Stimulated activated CD4-positive, alpha-beta T cell treated with anti-CD3 and anti-CD28 coated beads, Interleukin-12 subunit alpha, Interleukin-12 subunit beta, amount 100 ng/mL, for 24 hours (primary cell): Measurements from ENCODE around the gene SRC.

Experiments used
- DNase-seq, 2 experiments: peaks; one replicate each; pipeline ENCODE4 v3.0.0-alpha.2; 2020; ENCODE audit warnings: low read depth in 2 of 2

The SRC gene

DNA sequence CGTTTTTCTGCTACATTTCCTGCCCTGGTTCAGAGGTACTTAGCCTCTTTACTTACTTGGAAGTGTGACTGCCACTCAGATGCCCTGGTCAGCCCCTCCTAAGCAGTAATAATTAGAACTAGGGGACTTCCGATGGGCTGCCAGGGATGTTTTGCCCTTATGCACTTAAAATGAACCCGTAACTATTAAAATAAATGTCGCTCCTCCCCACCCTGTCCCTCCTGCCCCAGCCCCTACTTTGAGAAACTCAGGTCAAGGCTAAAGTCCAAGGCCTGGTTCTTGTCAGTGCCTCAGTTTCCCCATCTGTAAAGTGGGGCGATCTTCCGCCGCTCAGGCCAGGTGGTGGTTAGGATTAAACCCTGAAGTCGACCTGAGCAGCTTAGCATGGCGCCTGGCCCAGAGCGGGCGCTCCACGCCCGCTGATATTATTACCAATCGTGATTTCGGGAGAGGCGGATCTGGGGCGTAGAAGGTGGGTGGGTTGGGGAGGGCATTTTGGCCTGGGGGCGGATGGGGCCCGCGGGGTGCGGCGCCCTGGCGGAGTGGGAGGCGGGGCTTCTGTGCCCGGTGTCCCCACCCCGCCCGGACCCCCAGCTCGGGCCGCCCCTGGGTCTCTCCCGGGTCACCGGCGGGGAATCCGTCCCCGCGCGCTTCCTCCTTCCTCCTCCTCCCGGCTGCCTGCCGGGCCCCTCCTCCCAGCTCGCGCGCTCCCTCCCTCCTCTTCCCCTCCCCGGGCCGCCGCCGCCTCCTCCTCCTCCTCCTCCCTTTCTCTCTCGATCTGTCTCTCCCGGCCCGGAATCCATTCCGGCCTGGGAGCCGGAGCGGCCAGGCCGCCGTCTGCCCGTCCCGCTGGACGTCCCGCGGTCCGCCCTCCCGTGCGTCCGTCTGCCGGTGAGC is at the start of gene SRC:
TSS of gene SRC (plus strand) at position 802 of the 897 bp plus-strand sequence. CDS start 38,014 bp downstream, outside the sequence.
- peak; percentile 6 to 43 for DNase-seq

DNA sequence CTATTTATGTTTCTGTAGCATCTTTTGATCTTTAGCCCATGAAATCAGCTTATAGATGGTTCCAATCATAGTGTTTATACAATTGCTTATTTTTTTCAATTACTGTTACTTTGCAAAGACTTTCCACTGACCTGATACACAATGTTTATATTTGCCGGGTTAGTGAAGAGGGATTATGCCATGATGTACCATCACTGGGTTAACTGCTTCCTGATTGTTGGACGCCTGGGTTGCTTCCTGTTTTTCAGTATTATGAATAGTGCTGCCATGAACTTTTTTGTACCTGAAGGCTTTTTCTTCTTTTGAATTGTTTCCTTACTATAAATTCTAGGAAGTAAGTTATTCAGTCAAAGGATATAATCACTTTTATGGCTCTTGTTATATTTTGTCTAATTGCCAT is 49.6 kb upstream of the SRC start:
- no peak for DNase-seq

GRCh38 chr20:37297066-37297736 is 48.7 kb upstream of the SRC start:
- no peak for DNase-seq

DNA sequence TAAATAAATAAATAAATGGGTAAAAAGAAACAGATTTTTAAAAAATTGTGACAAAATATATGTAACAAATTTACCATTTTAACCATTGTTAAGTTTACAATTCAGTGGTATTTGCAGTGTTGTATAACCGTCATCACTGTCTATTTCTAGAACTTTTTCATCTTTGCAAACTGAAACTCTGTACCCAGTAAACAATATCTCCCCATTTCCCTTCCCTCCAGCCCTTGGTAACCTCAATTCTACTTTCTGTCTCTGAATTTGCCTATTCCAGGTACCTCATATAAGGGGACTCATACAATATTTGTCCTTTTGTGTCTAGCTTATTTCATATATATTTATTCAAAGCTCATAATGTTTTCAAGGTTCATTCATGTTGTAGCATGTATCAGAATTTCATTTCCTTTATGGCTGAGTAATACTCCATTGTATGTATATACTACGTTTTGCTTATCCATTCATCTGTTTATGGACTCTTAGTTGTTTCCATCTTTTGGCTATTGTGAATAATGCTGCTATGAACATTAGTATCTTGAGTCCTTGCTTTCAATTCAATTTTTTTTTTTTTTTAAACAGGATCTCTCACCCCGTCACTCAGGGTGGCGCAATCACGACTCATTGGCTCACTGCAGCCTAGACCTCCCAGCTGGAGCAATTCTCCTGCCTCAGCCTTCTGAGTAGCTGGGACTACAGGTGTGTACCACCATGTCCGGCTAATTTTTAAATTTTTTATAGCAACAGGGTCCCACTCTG is 47.6 kb upstream of the SRC start:
- no peak for DNase-seq

- DNase-seq, result no peak
Observed at GRCh38 chr20:37299718-37300528, 46.0 kb upstream of the SRC start.

DNA sequence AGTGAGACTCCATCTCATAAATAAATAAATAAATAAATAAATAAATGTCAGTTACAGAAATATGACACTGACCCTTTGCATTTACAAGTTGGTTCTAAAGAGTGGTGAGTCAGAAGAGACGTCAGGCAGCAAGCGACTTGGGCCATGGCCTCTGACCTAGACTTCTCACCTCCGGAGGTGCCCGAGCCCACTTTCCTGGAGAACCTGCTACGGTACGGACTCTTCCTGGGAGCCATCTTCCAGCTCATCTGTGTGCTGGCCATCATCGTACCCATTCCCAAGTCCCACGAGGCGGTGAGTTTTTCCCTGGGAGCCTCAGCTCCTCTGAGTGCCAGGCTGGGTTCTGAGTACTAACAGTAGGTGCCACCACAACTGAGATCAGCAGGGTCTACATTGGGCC is 44.8 kb upstream of the SRC start:
- DNase-seq, result no peak

GRCh38 chr20:37301558-37301957 is 44.4 kb upstream of the SRC start:
- DNase-seq, result no peak

DNA sequence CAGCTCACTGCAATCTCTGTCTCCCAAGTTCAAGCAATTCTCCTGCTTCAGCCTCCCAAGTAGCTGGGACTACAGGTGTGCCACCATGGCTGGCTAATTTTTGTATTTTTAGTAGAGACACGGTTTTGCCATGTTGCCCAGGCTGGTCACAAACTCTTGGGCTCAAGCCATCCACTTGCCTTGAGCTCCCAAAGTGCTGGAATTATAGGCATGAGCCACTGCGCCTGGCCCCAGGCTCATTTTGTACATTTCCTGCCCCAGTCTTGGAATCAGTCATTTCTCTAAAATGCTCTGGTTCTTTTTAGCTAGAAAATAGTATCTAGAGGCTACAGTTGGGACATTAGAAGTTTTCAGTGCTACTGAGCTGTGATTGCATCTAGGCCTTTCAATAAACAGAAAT is 43.0 kb upstream of the SRC start:
- no peak for DNase-seq

DNA sequence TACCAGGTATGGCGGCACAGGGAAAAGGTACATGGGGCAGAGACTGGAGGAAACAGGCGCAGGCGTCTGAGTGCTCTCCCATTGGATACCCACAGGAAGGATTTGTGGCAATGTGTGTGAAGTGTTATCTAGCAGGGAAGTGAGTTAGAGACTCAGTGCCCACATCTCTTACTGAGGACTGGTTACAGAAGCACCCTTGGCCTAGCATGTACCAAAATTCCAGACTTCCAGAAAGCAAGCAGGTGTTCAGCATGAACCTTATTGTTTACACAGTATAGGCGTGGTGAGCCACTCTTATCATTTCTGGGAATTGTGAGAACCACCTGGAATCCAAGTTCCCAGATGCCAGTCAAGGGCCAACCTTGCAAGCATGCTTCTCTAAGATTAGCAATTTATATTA is 42.3 kb upstream of the SRC start:
- no peak for DNase-seq

GRCh38 chr20:37305079-37305478 is 40.9 kb upstream of the SRC start:
- no peak for DNase-seq

DNA sequence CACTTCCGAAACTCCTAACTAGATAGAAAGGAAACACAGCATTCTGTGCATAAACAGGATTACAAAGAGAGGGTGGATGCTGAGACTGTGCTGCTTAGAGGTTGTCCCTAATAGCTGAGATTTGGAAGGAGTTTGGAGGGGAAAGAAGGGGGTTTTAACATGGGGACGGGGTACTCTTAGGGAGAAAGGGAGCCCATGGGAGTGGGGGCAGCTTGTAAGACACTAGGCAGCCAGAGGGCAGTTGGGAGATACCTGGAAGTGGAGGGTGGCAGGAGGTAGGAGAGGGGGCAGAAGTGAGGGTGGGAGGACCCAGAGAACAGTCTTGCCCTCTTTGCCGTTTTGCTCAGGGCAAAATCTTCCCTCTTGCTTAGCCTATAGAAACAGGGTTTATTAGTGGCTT is 40.1 kb upstream of the SRC start:
- DNase-seq, result no peak

- no peak for DNase-seq
Observed at GRCh38 chr20:37308086-37309050, 37.6 kb upstream of the SRC start.

- DNase-seq, result no peak
Observed at GRCh38 chr20:37309290-37309689, 36.6 kb upstream of the SRC start.

- DNase-seq, result no peak
Observed at GRCh38 chr20:37309936-37310590, 35.9 kb upstream of the SRC start.

GRCh38 chr20:37310951-37311350 is 35.0 kb upstream of the SRC start:
- DNase-seq, result no peak

DNA sequence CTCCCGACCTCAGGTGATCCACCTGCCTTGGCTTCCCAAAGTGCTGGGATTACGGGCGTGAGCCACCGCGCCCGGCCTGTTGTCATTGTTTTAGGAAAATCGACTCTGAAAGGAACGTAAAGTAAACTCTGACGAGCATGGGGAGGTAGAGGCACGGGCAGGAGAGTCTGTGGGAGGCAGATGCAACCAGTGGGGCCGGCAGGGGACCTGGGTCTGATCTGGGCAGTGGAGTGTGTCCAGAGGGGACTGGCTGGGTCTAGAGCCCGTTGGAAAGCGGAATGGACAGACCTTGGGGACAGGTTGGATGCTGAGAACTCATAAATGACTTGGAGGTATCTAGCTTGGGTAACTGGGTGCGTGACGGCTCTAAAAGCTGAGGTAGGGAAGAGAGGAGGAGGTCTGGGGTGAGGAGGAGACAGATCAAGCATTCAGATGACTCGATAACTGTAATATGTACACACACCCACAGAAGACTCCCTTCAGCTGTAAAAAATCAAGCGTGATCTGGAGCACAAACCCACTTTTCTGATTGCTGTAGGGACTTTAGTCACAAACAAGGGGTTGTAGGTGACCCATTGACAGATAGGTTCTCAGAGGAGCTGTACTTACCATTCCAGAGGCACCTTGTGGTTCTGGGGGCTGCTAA is 34.1 kb upstream of the SRC start:
- DNase-seq, result no peak

DNA sequence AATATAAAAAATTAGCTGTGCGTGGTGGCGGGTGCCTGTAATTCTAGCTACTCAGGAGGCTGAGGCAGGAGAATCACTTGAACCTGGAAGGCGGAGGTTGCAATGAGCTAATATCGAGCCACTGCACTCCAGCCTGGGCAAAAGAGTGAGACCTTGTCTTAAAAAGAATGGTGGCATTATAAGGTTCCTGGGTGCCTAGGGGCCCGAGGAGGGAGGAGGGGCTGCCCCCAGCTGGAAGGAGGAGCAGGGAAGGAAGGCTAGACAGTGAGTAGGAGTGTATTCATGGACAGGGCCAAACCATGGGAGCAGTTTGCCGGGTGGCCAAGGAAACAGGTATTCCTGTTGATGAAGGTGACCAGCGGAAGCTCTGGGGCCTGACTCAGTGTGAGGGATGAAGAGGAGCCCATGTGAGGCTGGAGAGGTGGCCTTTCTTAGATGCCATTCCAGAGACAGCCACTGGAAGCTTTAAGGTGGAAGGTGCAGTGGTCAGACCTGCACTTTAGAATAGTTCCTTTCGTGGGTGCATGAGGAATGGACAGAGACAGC is 32.3 kb upstream of the SRC start:
- no peak for DNase-seq

DNA sequence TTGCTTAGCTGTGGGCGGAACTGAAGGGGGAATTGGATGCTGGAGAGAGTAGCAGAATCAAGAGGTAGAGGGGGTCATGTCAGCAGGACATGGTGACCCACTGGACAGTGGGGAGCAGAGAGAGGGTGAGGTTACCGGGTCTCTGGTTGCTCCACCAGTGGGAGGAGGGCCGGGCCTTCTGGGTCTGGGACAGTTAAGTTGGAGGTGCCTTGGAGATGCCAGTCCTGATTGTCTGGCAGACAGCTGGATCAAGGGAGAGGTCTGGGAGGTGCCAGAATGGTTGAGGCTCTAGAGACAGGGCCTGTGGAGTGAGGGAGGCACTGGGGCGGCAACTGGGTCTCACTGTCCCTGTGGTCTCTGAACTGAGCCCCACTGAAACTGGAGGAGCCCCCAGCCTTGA is 31.8 kb upstream of the SRC start:
- no peak for DNase-seq

- no peak for DNase-seq
Observed at GRCh38 chr20:37314617-37315016, 31.3 kb upstream of the SRC start.
